C4-2B (cell line): ENCODE results near the gene TMEM178A.

Source experiments
- H3K27ac ChIP-seq: fragments of 450-650 bp; 2 replicates; pipeline ENCODE4 v1.5.1; 2017
- ZFX ChIP-seq: fragments of 450-650 bp; IDR thresholded peaks from 2 replicates; pipeline ENCODE4 v1.6.1; 2017
- TF ChIP-seq, protein P1 (sequence below): fragments of 450-650 bp; conservative IDR thresholded peaks from 2 replicates; pipeline ENCODE4 v1.5.1; 2017; ENCODE audit warnings: mild to moderate bottlenecking

Gene TMEM178A

DNA sequence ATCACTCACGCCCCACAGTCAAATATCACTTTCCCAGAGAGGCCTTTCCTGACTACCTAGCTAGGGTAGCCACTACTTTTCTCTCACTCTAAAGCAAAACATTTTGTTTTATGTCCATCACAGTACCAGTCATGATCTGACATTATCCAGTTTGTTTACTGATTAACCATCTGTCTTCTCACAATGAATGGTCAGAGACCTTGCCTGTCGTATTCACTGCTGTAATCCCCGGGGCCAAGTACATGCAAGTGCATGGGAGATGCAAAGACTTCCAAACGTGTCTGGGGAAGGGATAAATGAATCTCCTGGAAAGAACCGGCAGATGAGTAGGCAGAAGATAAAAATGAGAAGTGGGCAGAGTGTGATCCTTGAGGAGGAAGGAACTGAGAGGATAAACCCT is 73.7 kb downstream of the TMEM178A start:
- no peak overlapping the region for H3K27ac ChIP-seq

GRCh38 chr2:39741871-39742270 is 76.2 kb downstream of the TMEM178A start:
- TF ChIP-seq, protein P1, sequence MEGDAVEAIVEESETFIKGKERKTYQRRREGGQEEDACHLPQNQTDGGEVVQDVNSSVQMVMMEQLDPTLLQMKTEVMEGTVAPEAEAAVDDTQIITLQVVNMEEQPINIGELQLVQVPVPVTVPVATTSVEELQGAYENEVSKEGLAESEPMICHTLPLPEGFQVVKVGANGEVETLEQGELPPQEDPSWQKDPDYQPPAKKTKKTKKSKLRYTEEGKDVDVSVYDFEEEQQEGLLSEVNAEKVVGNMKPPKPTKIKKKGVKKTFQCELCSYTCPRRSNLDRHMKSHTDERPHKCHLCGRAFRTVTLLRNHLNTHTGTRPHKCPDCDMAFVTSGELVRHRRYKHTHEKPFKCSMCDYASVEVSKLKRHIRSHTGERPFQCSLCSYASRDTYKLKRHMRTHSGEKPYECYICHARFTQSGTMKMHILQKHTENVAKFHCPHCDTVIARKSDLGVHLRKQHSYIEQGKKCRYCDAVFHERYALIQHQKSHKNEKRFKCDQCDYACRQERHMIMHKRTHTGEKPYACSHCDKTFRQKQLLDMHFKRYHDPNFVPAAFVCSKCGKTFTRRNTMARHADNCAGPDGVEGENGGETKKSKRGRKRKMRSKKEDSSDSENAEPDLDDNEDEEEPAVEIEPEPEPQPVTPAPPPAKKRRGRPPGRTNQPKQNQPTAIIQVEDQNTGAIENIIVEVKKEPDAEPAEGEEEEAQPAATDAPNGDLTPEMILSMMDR: no peak
- TF ChIP-seq ZFX: no peak
- H3K27ac ChIP-seq: no peak overlapping the region

More for the DNA sequence above, 73.7 kb downstream of the TMEM178A start:
- TF ChIP-seq, protein P1: no peak
- no peak for TF ChIP-seq ZFX

DNA sequence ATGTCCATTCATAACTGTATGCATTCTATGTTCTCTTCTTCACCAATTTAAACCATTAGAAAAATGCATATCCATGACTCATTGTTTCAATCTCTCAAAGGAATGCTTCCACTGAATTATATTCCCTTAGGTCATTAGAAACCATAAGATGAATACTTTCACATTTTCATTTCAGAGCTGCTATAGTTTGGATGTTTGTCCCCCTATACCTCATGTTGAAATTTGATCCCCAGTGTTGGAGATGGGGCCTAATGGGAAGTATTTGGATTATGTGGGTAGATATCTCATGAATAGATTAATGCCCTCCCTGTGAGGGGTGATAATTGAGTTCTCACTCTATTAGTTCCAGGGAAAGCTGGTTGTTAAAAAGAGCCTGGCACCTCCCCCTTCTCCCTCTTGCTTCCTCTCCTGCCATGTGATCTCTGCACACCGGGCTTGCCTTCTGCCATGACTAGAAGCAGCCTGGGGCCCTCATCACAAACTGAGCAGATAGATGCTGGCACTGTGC is 77.6 kb downstream of the TMEM178A start:
- no peak for TF ChIP-seq ZFX
- TF ChIP-seq, protein P1: no peak
- no peak overlapping the region for H3K27ac ChIP-seq

- no peak overlapping the region for H3K27ac ChIP-seq
- TF ChIP-seq ZFX: no peak
- TF ChIP-seq, protein P1: no peak
These were observed 89.7 kb downstream of the TMEM178A start for GRCh38 chr2:39755466-39755865.

GRCh38 chr2:39757156-39757555 is 91.4 kb downstream of the TMEM178A start:
- H3K27ac ChIP-seq: no peak overlapping the region
- TF ChIP-seq, protein P1: no peak
- TF ChIP-seq ZFX: no peak

- no peak overlapping the region for H3K27ac ChIP-seq
- TF ChIP-seq, protein P1: no peak
- no peak for TF ChIP-seq ZFX
These were observed 96.7 kb downstream of the TMEM178A start for GRCh38 chr2:39762448-39762847.
